ENCODE data around the gene MDFI.

MDFI gene

GRCh38 chr6:41671376-41671775, 33.1 kb downstream of the MDFI start:
- Histone ChIP-seq H3K9me3 (ENCODE audit: control insufficient read depth, low read length) (no peaks in the 10 kb centered on the region), H3K27ac (ENCODE audit: insufficient read depth, low read length, poor library complexity, severe bottlenecking) (no peak overlapping the region), H3K36me3 (ENCODE audit: control insufficient read depth, insufficient read depth, low read length) (no peaks in the 10 kb centered on the region), H3K4me1 (ENCODE audit: control insufficient read depth, insufficient read depth, low read length, poor library complexity, severe bottlenecking) (no peaks in the 10 kb centered on the region), H3K4me3 (ENCODE audit: insufficient read depth, low read depth, low read length, poor library complexity, severe bottlenecking) (no peak overlapping the region), H3K27me3 (replicated peaks; ENCODE audit: control insufficient read depth, insufficient read depth, low read length, poor library complexity, severe bottlenecking) (no peaks in the 10 kb centered on the region)
- no peak for DNase-seq

DNA sequence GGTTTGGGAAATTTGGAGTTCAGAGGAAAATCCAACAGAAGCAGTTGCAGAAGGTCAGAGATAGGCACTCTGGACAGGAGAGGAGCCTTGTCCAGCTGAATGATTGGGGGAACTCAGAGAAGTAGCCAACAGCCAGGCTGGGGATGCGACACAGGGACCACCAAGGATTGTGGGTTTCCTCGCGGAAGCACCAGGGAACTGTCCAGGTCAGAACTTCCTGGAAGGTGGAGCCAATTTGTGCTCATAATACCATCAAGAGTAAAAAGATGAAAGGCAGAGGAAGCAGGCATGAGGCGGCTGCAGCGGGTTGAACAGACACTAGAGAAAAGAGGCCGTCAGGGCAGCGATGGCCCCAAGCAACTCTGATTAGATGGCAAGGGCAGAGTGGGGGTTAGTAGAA, 33.7 kb downstream of the MDFI start:
- H3K36me3 ChIP-seq (ENCODE audit: control insufficient read depth, insufficient read depth, low read length), result no peaks in the 10 kb centered on the region
- H3K27ac ChIP-seq (ENCODE audit: insufficient read depth, low read length, poor library complexity, severe bottlenecking), result no peak overlapping the region
- no peaks in the 10 kb centered on the region for H3K27me3 ChIP-seq (replicated peaks; ENCODE audit: control insufficient read depth, insufficient read depth, low read length, poor library complexity, severe bottlenecking)
- no peaks in the 10 kb centered on the region for H3K4me1 ChIP-seq (ENCODE audit: control insufficient read depth, insufficient read depth, low read length, poor library complexity, severe bottlenecking)
- H3K9me3 ChIP-seq (ENCODE audit: control insufficient read depth, low read length), result no peaks in the 10 kb centered on the region
- no peak overlapping the region for H3K4me3 ChIP-seq (ENCODE audit: insufficient read depth, low read depth, low read length, poor library complexity, severe bottlenecking)
- DNase-seq, result no peak

DNA sequence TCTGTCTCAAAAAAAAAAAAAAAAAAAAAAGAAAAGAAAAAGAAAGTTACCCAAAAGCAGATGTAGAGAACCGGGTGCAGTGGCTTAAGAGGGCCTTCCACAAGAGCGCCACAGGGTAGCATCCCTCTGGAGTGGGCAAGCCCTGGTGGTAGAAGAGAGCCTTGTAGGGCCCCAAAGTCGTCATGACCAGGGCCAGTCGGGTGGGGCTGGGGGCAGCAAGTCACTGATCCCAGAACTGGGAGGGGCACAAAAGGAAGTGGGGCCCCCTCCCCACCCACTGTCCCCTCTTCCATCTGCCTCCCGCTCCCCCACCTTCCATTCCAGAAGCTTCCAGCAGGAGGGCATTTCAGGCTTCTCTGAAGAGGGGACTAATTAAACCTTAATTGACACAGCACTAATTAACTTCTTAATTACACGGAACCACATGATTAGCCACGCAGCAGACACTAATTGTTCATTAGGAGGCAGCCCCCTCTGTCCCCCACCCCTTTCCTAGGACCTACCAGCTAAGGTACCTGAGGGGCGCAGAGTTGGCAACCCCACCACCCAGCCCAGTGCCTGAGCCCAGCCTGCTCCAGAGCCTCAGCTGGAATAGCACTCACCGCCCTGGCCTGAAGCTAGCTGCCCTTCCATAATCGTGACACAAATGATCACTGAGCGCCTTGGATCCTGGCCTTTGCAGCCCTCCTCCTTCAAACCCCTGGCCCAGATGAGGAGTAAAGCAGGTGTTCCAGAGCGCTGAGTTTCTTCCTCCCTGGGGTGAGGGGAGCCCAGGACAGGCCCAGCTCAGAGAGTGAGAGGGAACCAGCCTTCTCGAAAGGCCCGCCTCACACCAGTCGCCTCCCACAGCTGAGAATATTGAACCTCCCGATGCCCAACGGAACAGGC, 34.8 kb downstream of the MDFI start:
- no peaks in the 10 kb centered on the region for H3K27me3 ChIP-seq (replicated peaks; ENCODE audit: control insufficient read depth, insufficient read depth, low read length, poor library complexity, severe bottlenecking)

GRCh38 chr6:41673704-41674000, 35.4 kb downstream of the MDFI start:
- H3K36me3 ChIP-seq (ENCODE audit: control insufficient read depth, insufficient read depth, low read length), result no peaks in the 10 kb centered on the region
- no peaks in the 10 kb centered on the region for H3K27me3 ChIP-seq (replicated peaks; ENCODE audit: control insufficient read depth, insufficient read depth, low read length, poor library complexity, severe bottlenecking)
- H3K4me1 ChIP-seq (ENCODE audit: control insufficient read depth, insufficient read depth, low read length, poor library complexity, severe bottlenecking), result no peaks in the 10 kb centered on the region
- H3K4me3 ChIP-seq (ENCODE audit: insufficient read depth, low read depth, low read length, poor library complexity, severe bottlenecking), result no peak overlapping the region
- H3K27ac ChIP-seq (ENCODE audit: insufficient read depth, low read length, poor library complexity, severe bottlenecking), result no peak overlapping the region
- no peaks in the 10 kb centered on the region for H3K9me3 ChIP-seq (ENCODE audit: control insufficient read depth, low read length)
- DNase-seq, result no peak

More for the DNA sequence above, 34.8 kb downstream of the MDFI start:
- DNase-seq, result no peak
- no peaks in the 10 kb centered on the region for H3K36me3 ChIP-seq (ENCODE audit: control insufficient read depth, insufficient read depth, low read length)
- H3K4me3 ChIP-seq (ENCODE audit: insufficient read depth, low read depth, low read length, poor library complexity, severe bottlenecking), result no peak overlapping the region
- H3K9me3 ChIP-seq (ENCODE audit: control insufficient read depth, low read length), result no peaks in the 10 kb centered on the region
- no peak overlapping the region for H3K27ac ChIP-seq (ENCODE audit: insufficient read depth, low read length, poor library complexity, severe bottlenecking)
- no peaks in the 10 kb centered on the region for H3K4me1 ChIP-seq (ENCODE audit: control insufficient read depth, insufficient read depth, low read length, poor library complexity, severe bottlenecking)

GRCh38 chr6:41674231-41675000, 36.1 kb downstream of the MDFI start:
- Histone ChIP-seq H3K9me3 (ENCODE audit: control insufficient read depth, low read length) (no peaks in the 10 kb centered on the region), H3K4me3 (ENCODE audit: insufficient read depth, low read depth, low read length, poor library complexity, severe bottlenecking) (no peak overlapping the region)
- DNase-seq, result no peak

DNA sequence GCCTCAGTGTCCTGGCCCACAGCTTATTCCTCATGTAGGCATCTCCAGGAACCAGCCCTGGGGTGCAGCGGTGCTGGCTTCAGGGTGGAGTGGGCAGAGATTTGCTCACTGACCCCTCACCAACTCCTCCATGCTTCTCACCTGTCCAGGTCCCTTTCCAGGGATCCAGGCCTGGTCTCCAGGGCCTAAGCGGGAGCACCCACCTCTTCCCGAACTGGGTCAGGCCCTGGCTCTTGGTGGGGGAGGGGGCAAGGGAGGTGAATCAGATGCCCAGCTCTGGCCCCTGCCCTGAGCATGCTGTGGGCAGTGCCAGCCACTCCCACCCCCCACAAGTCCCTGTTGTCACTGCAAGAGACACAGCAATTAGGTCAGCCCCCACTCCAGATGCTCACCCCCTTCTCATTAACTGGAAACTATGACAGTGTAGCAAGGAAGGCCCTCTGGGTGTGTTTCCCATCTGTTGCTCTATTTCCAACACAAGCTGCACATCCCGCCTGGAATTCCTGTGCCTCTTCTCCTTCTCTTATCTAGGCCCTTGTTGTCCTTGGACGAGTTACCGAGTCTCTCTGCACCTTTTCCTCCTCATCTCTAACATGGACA, 37.0 kb downstream of the MDFI start:
- Histone ChIP-seq H3K4me3 (ENCODE audit: insufficient read depth, low read depth, low read length, poor library complexity, severe bottlenecking) (no peak overlapping the region), H3K4me1 (ENCODE audit: control insufficient read depth, insufficient read depth, low read length, poor library complexity, severe bottlenecking) (no peaks in the 10 kb centered on the region), H3K27me3 (replicated peaks; ENCODE audit: control insufficient read depth, insufficient read depth, low read length, poor library complexity, severe bottlenecking) (no peaks in the 10 kb centered on the region), H3K9me3 (ENCODE audit: control insufficient read depth, low read length) (no peaks in the 10 kb centered on the region), H3K27ac (ENCODE audit: insufficient read depth, low read length, poor library complexity, severe bottlenecking) (no peak overlapping the region), H3K36me3 (ENCODE audit: control insufficient read depth, insufficient read depth, low read length) (no peaks in the 10 kb centered on the region)
- no peak for DNase-seq

More at GRCh38 chr6:41674231-41675000, 36.1 kb downstream of the MDFI start:
- no peak overlapping the region for H3K27ac ChIP-seq (ENCODE audit: insufficient read depth, low read length, poor library complexity, severe bottlenecking)
- no peaks in the 10 kb centered on the region for H3K27me3 ChIP-seq (replicated peaks; ENCODE audit: control insufficient read depth, insufficient read depth, low read length, poor library complexity, severe bottlenecking)
- no peaks in the 10 kb centered on the region for H3K36me3 ChIP-seq (ENCODE audit: control insufficient read depth, insufficient read depth, low read length)
- no peaks in the 10 kb centered on the region for H3K4me1 ChIP-seq (ENCODE audit: control insufficient read depth, insufficient read depth, low read length, poor library complexity, severe bottlenecking)

- Histone ChIP-seq H3K27me3 (replicated peaks; ENCODE audit: control insufficient read depth, insufficient read depth, low read length, poor library complexity, severe bottlenecking) (no peaks in the 10 kb centered on the region), H3K9me3 (ENCODE audit: control insufficient read depth, low read length) (no peaks in the 10 kb centered on the region), H3K4me3 (ENCODE audit: insufficient read depth, low read depth, low read length, poor library complexity, severe bottlenecking) (no peak overlapping the region), H3K36me3 (ENCODE audit: control insufficient read depth, insufficient read depth, low read length) (no peaks in the 10 kb centered on the region), H3K27ac (ENCODE audit: insufficient read depth, low read length, poor library complexity, severe bottlenecking) (no peak overlapping the region), H3K4me1 (ENCODE audit: control insufficient read depth, insufficient read depth, low read length, poor library complexity, severe bottlenecking) (no peaks in the 10 kb centered on the region)
- no peak for DNase-seq
Measured at GRCh38 chr6:41675992-41676391, 37.7 kb downstream of the MDFI start.

DNA sequence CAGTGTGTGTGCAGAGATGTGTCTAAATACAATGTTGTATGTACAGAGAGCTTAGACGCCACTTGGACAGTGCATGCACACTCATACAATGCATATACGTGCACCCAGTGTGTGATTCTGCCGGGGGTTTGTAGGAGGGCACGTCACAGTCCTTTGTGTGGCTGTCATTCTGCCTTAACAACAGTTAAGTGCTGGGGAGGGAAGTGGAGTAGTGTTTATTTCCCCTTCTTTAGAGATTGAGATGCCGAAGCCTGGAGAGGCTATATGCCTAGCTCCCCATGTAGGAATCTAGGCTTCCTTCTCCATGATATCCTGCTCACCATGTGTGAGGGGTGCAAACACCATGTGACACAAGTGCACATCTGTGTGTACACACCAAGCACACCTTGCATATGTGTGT, 38.2 kb downstream of the MDFI start:
- Histone ChIP-seq H3K4me3 (ENCODE audit: insufficient read depth, low read depth, low read length, poor library complexity, severe bottlenecking) (no peak overlapping the region), H3K36me3 (ENCODE audit: control insufficient read depth, insufficient read depth, low read length) (no peaks in the 10 kb centered on the region), H3K4me1 (ENCODE audit: control insufficient read depth, insufficient read depth, low read length, poor library complexity, severe bottlenecking) (no peaks in the 10 kb centered on the region), H3K27ac (ENCODE audit: insufficient read depth, low read length, poor library complexity, severe bottlenecking) (no peak overlapping the region), H3K9me3 (ENCODE audit: control insufficient read depth, low read length) (no peaks in the 10 kb centered on the region), H3K27me3 (replicated peaks; ENCODE audit: control insufficient read depth, insufficient read depth, low read length, poor library complexity, severe bottlenecking) (no peaks in the 10 kb centered on the region)
- no peak for DNase-seq

DNA sequence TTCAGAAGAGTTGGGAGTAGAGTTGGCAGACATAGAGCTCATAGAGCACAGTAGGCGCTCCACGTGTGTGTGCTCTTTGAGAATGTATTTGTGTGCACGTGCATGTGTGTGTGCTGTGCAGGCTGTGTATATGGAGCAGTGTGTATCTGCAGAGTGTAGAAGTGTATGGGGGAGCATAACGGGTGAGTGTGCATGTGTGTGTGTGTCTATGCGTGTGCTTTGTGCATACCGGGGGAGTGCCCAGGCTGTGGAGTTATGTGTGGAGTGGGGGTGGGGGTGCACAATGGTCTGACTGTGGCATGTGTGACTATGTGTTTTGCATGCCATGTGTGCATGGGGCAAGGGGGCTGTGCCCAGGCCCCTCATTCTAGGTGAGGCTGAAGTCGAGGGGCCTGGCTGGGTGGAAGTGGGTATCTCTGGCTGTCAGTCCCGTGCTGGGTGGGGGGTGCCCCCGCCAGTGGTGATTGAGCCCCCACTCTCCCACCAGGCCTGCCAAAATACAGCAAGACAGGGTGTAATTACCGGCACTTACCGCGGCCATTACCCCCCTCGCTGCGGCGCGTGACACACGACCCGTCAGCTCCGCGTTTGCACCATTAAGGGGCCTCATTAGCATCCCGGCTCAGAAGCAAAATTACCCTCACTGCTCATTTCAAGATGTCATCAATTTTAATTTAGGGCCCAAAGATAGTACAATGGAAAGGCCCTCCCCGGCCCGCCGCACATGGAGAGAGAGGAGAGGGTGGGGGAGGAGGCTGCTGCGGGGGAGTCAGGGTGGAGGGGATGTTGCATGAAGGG, 39.1 kb downstream of the MDFI start:
- no peaks in the 10 kb centered on the region for H3K36me3 ChIP-seq (ENCODE audit: control insufficient read depth, insufficient read depth, low read length)
- H3K27me3 ChIP-seq (replicated peaks; ENCODE audit: control insufficient read depth, insufficient read depth, low read length, poor library complexity, severe bottlenecking), result no peaks in the 10 kb centered on the region
- no peak overlapping the region for H3K4me3 ChIP-seq (ENCODE audit: insufficient read depth, low read depth, low read length, poor library complexity, severe bottlenecking)
- peaks cover 2% of the 10 kb centered on the region for H3K4me1 ChIP-seq (ENCODE audit: control insufficient read depth, insufficient read depth, low read length, poor library complexity, severe bottlenecking)
- H3K27ac ChIP-seq (ENCODE audit: insufficient read depth, low read length, poor library complexity, severe bottlenecking), result no peak overlapping the region
- no peak for DNase-seq
- H3K9me3 ChIP-seq (ENCODE audit: control insufficient read depth, low read length), result no peaks in the 10 kb centered on the region
